ENCODE measurements around the gene RFTN1. TPM values are rescaled to one million over a fixed set of nuclear protein-coding genes. Genes with fewer than 3 reads are reported as not detected.

The RFTN1 gene
- total RNA-seq, 6 experiments from 2014 or later, result 15.1 to 36.0 (median 19.8) TPM

DNA sequence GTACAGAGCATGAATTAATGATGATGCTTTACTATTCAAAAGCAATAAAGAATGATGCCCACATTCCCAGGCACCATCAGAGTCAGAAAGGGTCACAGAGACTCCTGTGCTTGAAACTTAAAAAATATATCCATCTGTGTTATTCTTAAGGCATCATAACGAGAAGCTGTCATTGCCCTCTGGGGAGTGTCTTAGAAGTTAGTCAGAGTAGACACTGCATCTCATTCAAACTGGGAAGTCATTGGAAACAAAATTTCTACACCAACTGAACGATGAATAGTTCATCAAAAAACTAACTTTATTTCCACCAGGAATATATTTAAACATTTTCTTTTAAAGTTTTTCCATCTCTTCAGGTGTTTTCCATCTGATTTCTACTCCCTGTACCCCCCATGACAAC, 122.9 kb downstream of the RFTN1 start:
- no peaks in the 10 kb centered on the region for H3K27me3 ChIP-seq
- intact Hi-C loops (cut with DNase I), result no loop called here
- no peaks in the 10 kb centered on the region for H3K4me1 ChIP-seq
- no peak overlapping the region for H3K27ac ChIP-seq
- TF ChIP-seq CTCF (IDR thresholded peaks at IDR 0.05) (no peak), POLR2A (IDR thresholded peaks at IDR 0.05) (no peak)
- DNase-seq, result no peak
- no peaks in the 10 kb centered on the region for H3K36me3 ChIP-seq
- ATAC-seq, result no peak
- H3K4me3 ChIP-seq, result no peak overlapping the region
- H3K9me3 ChIP-seq, result no peaks in the 10 kb centered on the region
- 87% methylated on average over 2 of the region's 2 CpGs for WGBS (ENCODE audit: insufficient coverage, low coverage, low lambda C conversion rate, missing lambda C conversion rate)

DNA sequence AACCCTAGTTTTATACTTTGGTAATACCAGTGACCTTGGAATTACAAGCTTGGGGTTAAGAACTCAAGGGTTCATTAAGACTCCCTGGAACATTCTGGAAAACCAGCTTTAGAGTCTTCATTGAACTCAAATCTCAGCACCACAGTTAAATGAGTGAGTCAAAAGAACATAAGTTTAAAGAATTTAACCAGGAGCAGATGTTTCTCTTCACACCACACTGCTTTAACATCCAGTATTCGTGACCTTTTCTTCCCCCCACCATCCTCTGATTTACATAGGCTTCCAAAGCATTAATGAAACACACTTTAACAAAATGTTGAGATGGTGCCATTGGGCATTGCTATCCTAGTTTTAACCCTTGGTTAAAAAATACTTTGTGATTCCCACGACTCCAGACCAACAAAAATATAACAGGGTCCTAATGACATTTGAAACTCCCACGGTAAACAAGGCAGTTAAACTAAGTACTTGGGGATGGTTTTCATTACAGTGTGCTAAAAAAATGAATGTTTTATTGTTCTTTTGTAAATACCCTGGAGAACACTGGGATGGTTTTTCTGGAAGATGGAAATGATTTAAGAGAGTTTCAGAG, 124.6 kb downstream of the RFTN1 start:
- Histone ChIP-seq H3K36me3 (no peaks in the 10 kb centered on the region), H3K4me3 (no peak overlapping the region), H3K27ac (no peak overlapping the region), H3K27me3 (no peaks in the 10 kb centered on the region), H3K9me3 (no peaks in the 10 kb centered on the region), H3K4me1 (no peaks in the 10 kb centered on the region)
- 58% methylated on average over 3 of the region's 3 CpGs for WGBS (ENCODE audit: insufficient coverage, low coverage, low lambda C conversion rate, missing lambda C conversion rate)
- DNase-seq, result no peak
- TF ChIP-seq CTCF (IDR thresholded peaks at IDR 0.05), result no peak
- TF ChIP-seq POLR2A (IDR thresholded peaks at IDR 0.05), result no peak
- no peak for ATAC-seq
- intact Hi-C loops (cut with DNase I), result no loop called here

DNA sequence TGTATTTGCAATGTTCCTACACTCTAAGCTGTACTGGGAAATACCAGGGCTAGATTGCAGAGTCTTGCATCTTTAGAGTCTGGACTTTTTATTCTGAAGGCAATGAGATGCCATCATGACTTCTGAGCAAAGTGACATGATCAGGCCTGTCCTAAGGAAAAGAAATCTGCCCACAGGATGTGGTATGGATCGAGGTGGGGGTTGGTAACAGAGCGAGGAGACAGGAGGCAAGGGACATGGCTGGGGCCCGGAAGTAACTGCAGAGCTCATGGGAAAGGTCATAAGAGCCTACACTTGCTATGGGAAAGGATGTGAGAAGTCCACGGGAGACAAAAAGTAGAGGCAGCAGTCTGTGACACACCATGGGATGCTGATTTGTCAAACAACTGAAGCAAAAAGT, 126.9 kb downstream of the RFTN1 start:
- WGBS (ENCODE audit: insufficient coverage, low coverage, low lambda C conversion rate, missing lambda C conversion rate), result 82% methylated on average over 2 of the region's 4 CpGs
- intact Hi-C loops (cut with DNase I), result no loop called here
- ATAC-seq (no peak), DNase-seq (no peak)
- H3K27me3 ChIP-seq, result no peaks in the 10 kb centered on the region
- H3K9me3 ChIP-seq, result no peaks in the 10 kb centered on the region
- H3K4me3 ChIP-seq, result no peak overlapping the region
- no peaks in the 10 kb centered on the region for H3K4me1 ChIP-seq
- TF ChIP-seq CTCF (IDR thresholded peaks at IDR 0.05) (no peak), POLR2A (IDR thresholded peaks at IDR 0.05) (no peak)
- H3K36me3 ChIP-seq, result no peaks in the 10 kb centered on the region
- H3K27ac ChIP-seq, result no peak overlapping the region

GRCh38 chr3:16385151-16385550, 128.3 kb downstream of the RFTN1 start:
- no peaks in the 10 kb centered on the region for H3K36me3 ChIP-seq
- H3K27me3 ChIP-seq, result no peaks in the 10 kb centered on the region
- no peak for ATAC-seq
- no peak overlapping the region for H3K27ac ChIP-seq
- no peaks in the 10 kb centered on the region for H3K9me3 ChIP-seq
- intact Hi-C loops (cut with DNase I), result no loop called here
- H3K4me1 ChIP-seq, result no peaks in the 10 kb centered on the region
- TF ChIP-seq CTCF (IDR thresholded peaks at IDR 0.05), result no peak
- TF ChIP-seq POLR2A (IDR thresholded peaks at IDR 0.05), result no peak
- DNase-seq, result no peak
- WGBS (ENCODE audit: insufficient coverage, low coverage, low lambda C conversion rate, missing lambda C conversion rate), result 76% methylated on average over 5 of the region's 5 CpGs
- H3K4me3 ChIP-seq, result no peak overlapping the region

DNA sequence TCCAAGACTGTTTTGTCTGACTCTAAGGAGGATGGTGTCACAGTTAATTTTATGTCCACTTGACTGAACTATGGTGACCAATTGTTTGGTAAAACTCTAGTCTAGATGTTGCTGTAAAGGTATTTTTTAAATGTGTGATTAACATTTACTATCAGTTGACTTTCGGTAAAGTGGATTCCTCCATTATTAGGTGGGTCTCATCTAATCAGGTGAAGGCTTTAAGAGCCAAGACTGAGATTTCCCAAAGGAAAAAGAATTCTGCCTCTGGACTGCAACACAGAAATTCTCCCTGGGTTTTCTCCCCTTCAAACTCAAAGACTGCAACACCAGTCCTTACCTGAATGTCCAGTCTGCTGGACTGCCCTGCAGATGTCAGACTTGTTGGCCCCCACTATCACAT, 129.6 kb downstream of the RFTN1 start:
- intact Hi-C loops (cut with DNase I), result no loop called here
- H3K9me3 ChIP-seq, result no peaks in the 10 kb centered on the region
- H3K27ac ChIP-seq, result no peak overlapping the region
- no peaks in the 10 kb centered on the region for H3K27me3 ChIP-seq
- no peaks in the 10 kb centered on the region for H3K36me3 ChIP-seq
- WGBS (ENCODE audit: insufficient coverage, low coverage, low lambda C conversion rate, missing lambda C conversion rate), result 91% methylated on average over 1 of the region's 1 CpG
- TF ChIP-seq POLR2A (IDR thresholded peaks at IDR 0.05) (no peak), CTCF (IDR thresholded peaks at IDR 0.05) (no peak)
- DNase-seq (no peak), ATAC-seq (no peak)
- no peaks in the 10 kb centered on the region for H3K4me1 ChIP-seq
- no peak overlapping the region for H3K4me3 ChIP-seq
